Right lobe of liver (tissue), 6 donors: ENCODE results near the gene MINAR2. TPM values are rescaled to one million over a fixed set of nuclear protein-coding genes. Genes with fewer than 3 reads are reported as not detected.

Source experiments
- ATAC-seq, 4 donors: fragments of 200-7000 bp; cut with Tn5 transposase; one replicate each; pipeline ENCODE4 v1.9.1; 2020; ENCODE audit warnings: mild to moderate bottlenecking in 4 of 4, moderate library complexity in 4 of 4
- DNase-seq, 3 donors: peaks; one replicate each; pipeline ENCODE4 v3.0.0-alpha.2; 2020
- H3K27ac ChIP-seq, 3 donors: fragments of 200-600 bp; one replicate each; pipeline ENCODE4 v1.8.0; 2022
- H3K27me3 ChIP-seq, 2 donors: fragments of 200-600 bp; one replicate each; pipeline ENCODE4 v1.8.0; 2022
- H3K36me3 ChIP-seq, 4 donors: fragments of 200-600 bp; sonication (generic) in 1 of 4; one replicate each; pipeline versions ENCODE4 v1.5.1 to v1.8.0; 2017 to 2022; ENCODE audit warnings: control low read depth in 1 of 4
- H3K4me1 ChIP-seq, 4 donors: fragments of 200-600 bp; sonication (generic) in 1 of 4; one replicate each; pipeline versions ENCODE4 v1.5.1 to v1.8.0; 2017 to 2022; ENCODE audit warnings: control low read depth in 1 of 4
- H3K4me3 ChIP-seq, 3 donors: fragments of 200-600 bp; one replicate each; pipeline ENCODE4 v1.8.0; 2022
- H3K9me3 ChIP-seq, 4 donors: fragments of 200-600 bp; sonication (generic) in 1 of 4; one replicate each; pipeline versions ENCODE4 v1.5.1 to v1.8.0; 2017 to 2022; ENCODE audit warnings: control low read depth in 1 of 4
- POLR2A ChIP-seq: fragments of 450-650 bp; IDR thresholded peaks from one replicate; pipeline ENCODE4 v1.6.1; 2017; ENCODE audit warnings: antibody characterized with exemption, mild to moderate bottlenecking
- WGBS: methylation state at CpG from one replicate; pipeline ENCODE4 v1.1.6; 2018; ENCODE audit warnings: low coverage, low lambda C conversion rate; ENCODE audit not compliant: insufficient coverage; ENCODE audit errors: missing lambda C conversion rate; 5-methylcytosine and 5-hydroxymethylcytosine counted together
- intact Hi-C, 2 donors: fragments of 100-400 bp; cut with DNase I; formaldehyde crosslinking; loops; one replicate each; pipeline versions ENCODE4 v1.11.2 to v1.14.1; 2022
- total RNA-seq, 6 experiments: library from RNA; depleted of rRNA in 2 of 6; stranded (reverse); fragments of >200 nt in 2 of 6; fragmentation: NEBNext Ultra II Directional in 3 of 6; extraction: Animal tissue kit (Norgen Biotek cat#: 25700) in 3 of 6; gene quantifications; one replicate each; pipeline versions ENCODE4 v1.1.0 to v1.2.4, GENCODE V29; 2016 to 2023
- TF ChIP-seq, protein P1 (sequence below), 4 donors: fragments of 200-600 bp in 3 of 4; fragments of 450-650 bp in 1 of 4; IDR thresholded peaks; one replicate each; pipeline versions ENCODE4 v1.5.1 to v1.8.0; 2016 to 2022; ENCODE audit warnings: antibody characterized with exemption in 4 of 4, mild to moderate bottlenecking in 2 of 4
- donor health status: DM: no; HTN: yes; CAD: no.
- donor health status: DM: no; HTN: no; CAD: no.
- donor health status: DM: no; HTN: no; CAD: no.
- donor health status: DM: no; HTN: yes; CAD: no.
- donor health status: DM: no; HTN: yes; CAD: no.

The MINAR2 gene
- total RNA-seq, 6 experiments from 2014 or later = not detected

GRCh38 chr5:129743541-129744187, 4.2 kb upstream of the MINAR2 start:
- Histone ChIP-seq H3K4me3 (no peak overlapping the region), H3K4me1 (no peaks in the 10 kb centered on the region), H3K27me3 (no peaks in the 10 kb centered on the region), H3K9me3 (no peaks in the 10 kb centered on the region), H3K36me3 (no peaks in the 10 kb centered on the region), H3K27ac (no peak overlapping the region)
- intact Hi-C loops = no loop called here
- TF ChIP-seq, protein P1, sequence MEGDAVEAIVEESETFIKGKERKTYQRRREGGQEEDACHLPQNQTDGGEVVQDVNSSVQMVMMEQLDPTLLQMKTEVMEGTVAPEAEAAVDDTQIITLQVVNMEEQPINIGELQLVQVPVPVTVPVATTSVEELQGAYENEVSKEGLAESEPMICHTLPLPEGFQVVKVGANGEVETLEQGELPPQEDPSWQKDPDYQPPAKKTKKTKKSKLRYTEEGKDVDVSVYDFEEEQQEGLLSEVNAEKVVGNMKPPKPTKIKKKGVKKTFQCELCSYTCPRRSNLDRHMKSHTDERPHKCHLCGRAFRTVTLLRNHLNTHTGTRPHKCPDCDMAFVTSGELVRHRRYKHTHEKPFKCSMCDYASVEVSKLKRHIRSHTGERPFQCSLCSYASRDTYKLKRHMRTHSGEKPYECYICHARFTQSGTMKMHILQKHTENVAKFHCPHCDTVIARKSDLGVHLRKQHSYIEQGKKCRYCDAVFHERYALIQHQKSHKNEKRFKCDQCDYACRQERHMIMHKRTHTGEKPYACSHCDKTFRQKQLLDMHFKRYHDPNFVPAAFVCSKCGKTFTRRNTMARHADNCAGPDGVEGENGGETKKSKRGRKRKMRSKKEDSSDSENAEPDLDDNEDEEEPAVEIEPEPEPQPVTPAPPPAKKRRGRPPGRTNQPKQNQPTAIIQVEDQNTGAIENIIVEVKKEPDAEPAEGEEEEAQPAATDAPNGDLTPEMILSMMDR (IDR thresholded peaks at IDR 0.05) = no peak
- no peak for TF ChIP-seq POLR2A
- no peak for ATAC-seq
- DNase-seq = no peak
- 41% methylated on average over 2 of the region's 2 CpGs for WGBS

- ATAC-seq (no peak), DNase-seq (no peak)
- Histone ChIP-seq H3K27me3 (no peaks in the 10 kb centered on the region), H3K36me3 (no peaks in the 10 kb centered on the region), H3K9me3 (no peaks in the 10 kb centered on the region), H3K4me3 (no peak overlapping the region), H3K27ac (no peak overlapping the region), H3K4me1 (no peaks in the 10 kb centered on the region)
- 78% methylated on average over 4 of the region's 4 CpGs for WGBS
- intact Hi-C loops = no loop called here
- TF ChIP-seq, protein P1 (IDR thresholded peaks at IDR 0.05) = no peak
- no peak for TF ChIP-seq POLR2A
These were observed 1.9 kb upstream of the MINAR2 start for GRCh38 chr5:129745997-129746396.

DNA sequence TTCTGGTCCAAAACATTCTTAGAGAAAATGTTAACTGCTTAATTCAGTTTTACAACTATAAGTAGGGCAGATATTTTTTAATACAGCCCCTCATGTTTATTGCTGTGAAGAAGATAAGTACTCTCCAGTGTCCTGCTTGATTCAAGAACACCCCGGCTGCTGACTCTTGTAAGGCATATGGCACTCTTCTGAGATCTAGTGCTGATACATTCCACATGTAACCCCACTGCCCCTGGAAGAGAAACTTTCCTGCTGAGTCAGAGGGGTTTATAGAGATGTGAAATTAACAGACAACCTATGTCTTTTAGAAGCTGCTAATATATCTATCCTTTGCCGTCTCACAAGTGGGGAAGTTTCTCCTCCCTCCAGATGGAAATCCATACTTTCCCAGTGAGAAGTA, 1.0 kb upstream of the MINAR2 start:
- intact Hi-C loops = no loop called here
- H3K9me3 ChIP-seq = no peaks in the 10 kb centered on the region
- no peaks in the 10 kb centered on the region for H3K27me3 ChIP-seq
- DNase-seq = no peak
- H3K4me3 ChIP-seq = no peak overlapping the region
- TF ChIP-seq, protein P1 (IDR thresholded peaks at IDR 0.05) = no peak
- TF ChIP-seq POLR2A = no peak
- WGBS = 39% methylated on average over 2 of the region's 2 CpGs
- no peak for ATAC-seq
- H3K36me3 ChIP-seq = no peaks in the 10 kb centered on the region
- H3K4me1 ChIP-seq = no peaks in the 10 kb centered on the region
- no peak overlapping the region for H3K27ac ChIP-seq

- no peaks in the 10 kb centered on the region for H3K4me1 ChIP-seq
- H3K4me3 ChIP-seq = no peak overlapping the region
- DNase-seq = no peak
- intact Hi-C loops = no loop called here
- 55% methylated on average over 1 of the region's 1 CpG for WGBS
- H3K9me3 ChIP-seq = no peaks in the 10 kb centered on the region
- no peak for ATAC-seq
- no peaks in the 10 kb centered on the region for H3K36me3 ChIP-seq
- H3K27me3 ChIP-seq = no peaks in the 10 kb centered on the region
- H3K27ac ChIP-seq = no peak overlapping the region
- no peak for TF ChIP-seq POLR2A
- TF ChIP-seq, protein P1 (IDR thresholded peaks at IDR 0.05) = no peak
These were observed 1.3 kb downstream of the MINAR2 start for GRCh38 chr5:129748913-129749880.
